ENCODE data around the gene TTBK1. TPM values are rescaled to one million over a fixed set of nuclear protein-coding genes. Genes with fewer than 3 reads are reported as not detected.

The TTBK1 gene
- polyA plus RNA-seq, 2 of the 4 experiments (the other 2 are of a cell fraction): 0.04 TPM; not detected in 1

DNA sequence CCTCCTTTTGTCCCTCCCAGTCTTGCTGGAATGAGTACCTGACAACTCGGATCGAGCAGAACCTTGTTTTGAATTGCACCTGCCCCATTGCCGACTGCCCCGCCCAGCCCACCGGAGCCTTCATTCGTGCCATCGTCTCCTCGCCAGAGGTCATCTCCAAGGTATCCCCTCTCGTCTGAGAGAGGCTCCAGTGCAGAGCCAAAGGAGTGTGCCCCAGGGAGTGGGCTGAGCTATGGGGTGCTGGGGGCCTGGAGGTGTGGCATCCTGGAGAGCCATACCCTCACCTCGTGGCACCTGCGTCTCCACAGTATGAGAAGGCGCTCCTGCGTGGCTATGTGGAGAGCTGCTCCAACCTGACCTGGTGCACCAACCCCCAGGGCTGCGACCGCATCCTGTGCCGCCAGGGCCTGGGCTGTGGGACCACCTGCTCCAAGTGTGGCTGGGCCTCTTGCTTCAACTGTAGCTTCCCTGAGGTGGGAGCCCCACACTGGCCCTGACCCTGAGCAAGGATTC lies 22.8 kb upstream of the TTBK1 start:
- POLR2A ChIA-PET: interaction anchor here (0.9 kb wide), 1 partner anchor 46 kb away, joined by 3 read pairs; no protein-coding TSS in a partner anchor
- H3K9me3 ChIP-seq: no peaks in the 10 kb centered on the region
- no peak overlapping the region for H3K27ac ChIP-seq
- no peak overlapping the region for H3K4me2 ChIP-seq
- H3K4me3 ChIP-seq: no peak overlapping the region
- CTCF ChIA-PET: interaction anchor here (0.6 to 5.3 kb wide), 3 partner anchors 9 to 50 kb away, joined by 3 to 38 read pairs (median 4); partner anchors contain the start of gene DNPH1
- 86% methylated on average over 4 of the region's 16 CpGs for WGBS (ENCODE audit: missing lambda C conversion rate)
- no peak for FAIRE-seq
- ATAC-seq: no peak
- no peaks in the 10 kb centered on the region for H3K4me1 ChIP-seq
- no peak for DNase-seq (ENCODE audit: low read depth in 1 of 2, low spot score in 1 of 2)
- TF ChIP-seq CBX8 (IDR thresholded peaks at IDR 0.05): no peak
- no peak for TF ChIP-seq KDM5A (IDR thresholded peaks at IDR 0.05)
- no peak for TF ChIP-seq NPAS2 (CRISPR knock-in tag; IDR thresholded peaks at IDR 0.05; ENCODE audit: borderline replicate concordance)
- TF ChIP-seq, protein P1, sequence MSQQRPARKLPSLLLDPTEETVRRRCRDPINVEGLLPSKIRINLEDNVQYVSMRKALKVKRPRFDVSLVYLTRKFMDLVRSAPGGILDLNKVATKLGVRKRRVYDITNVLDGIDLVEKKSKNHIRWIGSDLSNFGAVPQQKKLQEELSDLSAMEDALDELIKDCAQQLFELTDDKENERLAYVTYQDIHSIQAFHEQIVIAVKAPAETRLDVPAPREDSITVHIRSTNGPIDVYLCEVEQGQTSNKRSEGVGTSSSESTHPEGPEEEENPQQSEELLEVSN (IDR thresholded peaks at IDR 0.05; ENCODE audit: borderline replicate concordance, low read depth): no peak
- no peak for TF ChIP-seq ZSCAN20 (CRISPR knock-in tag; IDR thresholded peaks at IDR 0.05)
- TF ChIP-seq JUN (IDR thresholded peaks at IDR 0.05): no peak
- TF ChIP-seq HOXA7 (CRISPR knock-in tag; IDR thresholded peaks at IDR 0.05): no peak
- TF ChIP-seq MAFK (IDR thresholded peaks at IDR 0.05; ENCODE audit: partially characterized antibody): no peak
- TF ChIP-seq, protein P2, sequence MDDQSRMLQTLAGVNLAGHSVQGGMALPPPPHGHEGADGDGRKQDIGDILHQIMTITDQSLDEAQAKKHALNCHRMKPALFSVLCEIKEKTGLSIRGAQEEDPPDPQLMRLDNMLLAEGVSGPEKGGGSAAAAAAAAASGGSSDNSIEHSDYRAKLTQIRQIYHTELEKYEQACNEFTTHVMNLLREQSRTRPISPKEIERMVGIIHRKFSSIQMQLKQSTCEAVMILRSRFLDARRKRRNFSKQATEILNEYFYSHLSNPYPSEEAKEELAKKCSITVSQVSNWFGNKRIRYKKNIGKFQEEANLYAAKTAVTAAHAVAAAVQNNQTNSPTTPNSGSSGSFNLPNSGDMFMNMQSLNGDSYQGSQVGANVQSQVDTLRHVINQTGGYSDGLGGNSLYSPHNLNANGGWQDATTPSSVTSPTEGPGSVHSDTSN (IDR thresholded peaks at IDR 0.05): no peak
- no peak for TF ChIP-seq RCOR1 (IDR thresholded peaks at IDR 0.05; ENCODE audit: low read depth, low read length)
- TF ChIP-seq ESRRA (IDR thresholded peaks at IDR 0.05; ENCODE audit: borderline replicate concordance, low read length): no peak
- TF ChIP-seq, protein P3, sequence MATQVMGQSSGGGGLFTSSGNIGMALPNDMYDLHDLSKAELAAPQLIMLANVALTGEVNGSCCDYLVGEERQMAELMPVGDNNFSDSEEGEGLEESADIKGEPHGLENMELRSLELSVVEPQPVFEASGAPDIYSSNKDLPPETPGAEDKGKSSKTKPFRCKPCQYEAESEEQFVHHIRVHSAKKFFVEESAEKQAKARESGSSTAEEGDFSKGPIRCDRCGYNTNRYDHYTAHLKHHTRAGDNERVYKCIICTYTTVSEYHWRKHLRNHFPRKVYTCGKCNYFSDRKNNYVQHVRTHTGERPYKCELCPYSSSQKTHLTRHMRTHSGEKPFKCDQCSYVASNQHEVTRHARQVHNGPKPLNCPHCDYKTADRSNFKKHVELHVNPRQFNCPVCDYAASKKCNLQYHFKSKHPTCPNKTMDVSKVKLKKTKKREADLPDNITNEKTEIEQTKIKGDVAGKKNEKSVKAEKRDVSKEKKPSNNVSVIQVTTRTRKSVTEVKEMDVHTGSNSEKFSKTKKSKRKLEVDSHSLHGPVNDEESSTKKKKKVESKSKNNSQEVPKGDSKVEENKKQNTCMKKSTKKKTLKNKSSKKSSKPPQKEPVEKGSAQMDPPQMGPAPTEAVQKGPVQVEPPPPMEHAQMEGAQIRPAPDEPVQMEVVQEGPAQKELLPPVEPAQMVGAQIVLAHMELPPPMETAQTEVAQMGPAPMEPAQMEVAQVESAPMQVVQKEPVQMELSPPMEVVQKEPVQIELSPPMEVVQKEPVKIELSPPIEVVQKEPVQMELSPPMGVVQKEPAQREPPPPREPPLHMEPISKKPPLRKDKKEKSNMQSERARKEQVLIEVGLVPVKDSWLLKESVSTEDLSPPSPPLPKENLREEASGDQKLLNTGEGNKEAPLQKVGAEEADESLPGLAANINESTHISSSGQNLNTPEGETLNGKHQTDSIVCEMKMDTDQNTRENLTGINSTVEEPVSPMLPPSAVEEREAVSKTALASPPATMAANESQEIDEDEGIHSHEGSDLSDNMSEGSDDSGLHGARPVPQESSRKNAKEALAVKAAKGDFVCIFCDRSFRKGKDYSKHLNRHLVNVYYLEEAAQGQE (IDR thresholded peaks at IDR 0.05): no peak
- no peak for TF ChIP-seq EP300 (IDR thresholded peaks at IDR 0.05)
- no peak for TF ChIP-seq CBX2 (IDR thresholded peaks at IDR 0.05; ENCODE audit: borderline replicate concordance, low read depth)

DNA sequence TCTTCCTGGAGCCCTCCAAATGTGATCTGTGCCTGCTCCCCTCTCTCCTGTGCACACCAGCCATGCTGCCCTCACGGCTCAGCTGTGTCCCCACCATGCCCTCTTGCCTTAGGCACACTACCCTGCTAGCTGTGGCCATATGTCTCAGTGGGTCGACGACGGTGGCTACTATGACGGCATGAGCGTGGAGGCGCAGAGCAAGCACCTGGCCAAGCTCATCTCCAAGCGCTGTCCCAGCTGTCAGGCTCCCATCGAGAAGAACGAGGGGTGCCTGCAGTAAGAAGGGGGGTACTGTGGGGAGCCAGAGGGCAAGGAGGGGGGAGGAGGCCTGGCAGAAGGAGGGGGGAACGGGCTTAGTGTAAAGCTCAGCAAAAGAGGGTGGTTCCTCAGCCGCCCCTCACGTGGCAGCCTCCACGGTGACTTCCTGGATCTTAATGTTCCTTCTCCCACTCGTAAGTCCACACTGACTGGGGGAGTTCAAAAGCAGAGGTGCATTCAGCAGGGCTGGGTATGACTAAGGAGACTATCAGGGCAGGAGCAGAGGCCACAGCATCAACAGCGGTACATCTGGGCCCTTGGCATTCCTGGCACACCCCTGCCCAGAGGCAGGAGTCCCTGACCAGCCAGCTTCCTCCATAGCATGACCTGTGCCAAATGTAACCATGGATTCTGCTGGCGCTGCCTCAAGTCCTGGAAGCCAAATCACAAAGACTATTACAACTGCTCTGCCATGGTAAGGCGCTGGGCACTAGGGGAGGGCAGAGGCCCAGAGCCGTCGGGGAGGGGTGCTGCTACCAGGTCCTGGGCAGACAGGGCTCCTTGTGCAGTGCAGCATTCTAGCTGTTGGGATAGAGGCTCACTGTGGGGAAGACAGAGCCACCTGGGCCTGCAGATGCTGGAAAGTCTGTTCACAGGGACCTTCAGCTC lies 22.0 kb upstream of the TTBK1 start:
- FAIRE-seq: no peak
- ChIA-PET CTCF (interaction anchor here (0.6 to 5.3 kb wide), 4 partner anchors 8 to 285 kb away, joined by 3 to 38 read pairs (median 4); partner anchors contain the start of gene DNPH1), POLR2A (interaction anchor here (0.9 kb wide), 1 partner anchor 47 kb away, joined by 3 read pairs; no protein-coding TSS in a partner anchor)
- Histone ChIP-seq H3K27ac (no peak overlapping the region), H3K4me1 (no peaks in the 10 kb centered on the region), H3K9me3 (no peaks in the 10 kb centered on the region), H3K4me2 (no peak overlapping the region), H3K4me3 (no peak overlapping the region)
- ATAC-seq: peak in 1 of 2 experiments; percentile 17; a peak in 3 of 6 replicates
- no peak for DNase-seq (ENCODE audit: low read depth in 1 of 2, low spot score in 1 of 2)
- 90% methylated on average over 14 of the region's 20 CpGs for WGBS (ENCODE audit: missing lambda C conversion rate)
- TF ChIP-seq TFCP2L1 (CRISPR knock-in tag; IDR thresholded peaks at IDR 0.05) (no peak), FOSB (CRISPR knock-in tag; IDR thresholded peaks at IDR 0.05) (no peak), JUN (IDR thresholded peaks at IDR 0.05) (no peak), RFX5 (IDR thresholded peaks at IDR 0.05) (no peak), RARB (CRISPR knock-in tag; IDR thresholded peaks at IDR 0.05) (no peak), HOXA7 (CRISPR knock-in tag; IDR thresholded peaks at IDR 0.05) (no peak)
- TF ChIP-seq, protein P4, sequence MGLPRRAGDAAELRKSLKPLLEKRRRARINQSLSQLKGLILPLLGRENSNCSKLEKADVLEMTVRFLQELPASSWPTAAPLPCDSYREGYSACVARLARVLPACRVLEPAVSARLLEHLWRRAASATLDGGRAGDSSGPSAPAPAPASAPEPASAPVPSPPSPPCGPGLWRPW (IDR thresholded peaks at IDR 0.05): no peak
- TF ChIP-seq, protein P5, sequence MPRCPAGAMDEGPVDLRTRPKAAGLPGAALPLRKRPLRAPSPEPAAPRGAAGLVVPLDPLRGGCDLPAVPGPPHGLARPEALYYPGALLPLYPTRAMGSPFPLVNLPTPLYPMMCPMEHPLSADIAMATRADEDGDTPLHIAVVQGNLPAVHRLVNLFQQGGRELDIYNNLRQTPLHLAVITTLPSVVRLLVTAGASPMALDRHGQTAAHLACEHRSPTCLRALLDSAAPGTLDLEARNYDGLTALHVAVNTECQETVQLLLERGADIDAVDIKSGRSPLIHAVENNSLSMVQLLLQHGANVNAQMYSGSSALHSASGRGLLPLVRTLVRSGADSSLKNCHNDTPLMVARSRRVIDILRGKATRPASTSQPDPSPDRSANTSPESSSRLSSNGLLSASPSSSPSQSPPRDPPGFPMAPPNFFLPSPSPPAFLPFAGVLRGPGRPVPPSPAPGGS (IDR thresholded peaks at IDR 0.05): no peak
- TF ChIP-seq, protein P3 (IDR thresholded peaks at IDR 0.05): no peak

Measured in A549 (cell line).